ENCODE results near the gene NOS1AP.

GRCh38 chr1:162405800-162406199 lies 336.3 kb downstream of the NOS1AP start:
- TF ChIP-seq CTCF (conservative IDR thresholded peaks at IDR 0.05; ENCODE audit: low read depth, low read length) (no peak), EZH2 (IDR thresholded peaks at IDR 0.05; ENCODE audit: low read length, unreplicated experiment) (no peak), EZH2phosphoT487 (IDR thresholded peaks at IDR 0.05; ENCODE audit: borderline replicate concordance, low read length) (no peak)
